Measurements from ENCODE around the gene YES1.
A peak's percentile ranks its signal among the peaks of the same experiment; 100 is the strongest.

YES1 gene

DNA sequence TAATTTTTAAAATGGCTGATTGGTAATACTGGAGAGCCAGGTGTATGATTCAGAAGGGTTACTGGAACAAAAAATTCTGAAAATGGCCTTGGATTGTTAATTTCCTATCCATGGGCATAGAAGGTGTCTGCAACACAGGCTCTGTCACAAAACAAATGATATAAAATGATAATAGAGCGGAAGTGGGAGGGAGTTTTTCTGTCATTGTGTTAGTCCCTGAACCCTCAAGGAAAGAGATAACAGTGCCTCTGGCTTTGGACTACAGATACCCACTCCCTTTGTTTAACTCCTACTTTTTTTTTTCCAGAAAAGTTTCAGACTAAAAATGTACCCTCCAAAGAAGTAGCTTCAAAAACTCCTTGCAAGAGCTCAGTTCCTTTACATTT, 28.0 kb upstream of the YES1 start:
- Histone ChIP-seq H3K36me3 (replicated peaks; ENCODE audit: insufficient read depth, low read length) (no peaks in the 10 kb centered on the region), H3K4me2 (ENCODE audit: low read depth, low read length) (no peak overlapping the region), H3K27me3 (replicated peaks; ENCODE audit: insufficient read depth, low read length) (no peaks in the 10 kb centered on the region), H3K4me1 (ENCODE audit: low read length) (no peaks in the 10 kb centered on the region), H3K9ac (ENCODE audit: low read length) (no peak overlapping the region), H2AFZ (ENCODE audit: low read length) (no peak overlapping the region), H3K79me2 (ENCODE audit: low read length) (no peaks in the 10 kb centered on the region), H3K4me3 (ENCODE audit: low read length) (no peak overlapping the region), H3K27ac (ENCODE audit: low read length) (no peak overlapping the region), H3K9me3 (replicated peaks; ENCODE audit: insufficient read depth, low read length) (no peaks in the 10 kb centered on the region), H3F3A (ENCODE audit: insufficient read depth, low read length) (no peaks in the 10 kb centered on the region), H3K9me2 (replicated peaks; ENCODE audit: insufficient read depth, low read length) (no peaks in the 10 kb centered on the region), H4K20me1 (ENCODE audit: insufficient read depth, low read length) (no peaks in the 10 kb centered on the region)
- DNase-seq: no peak
- TF ChIP-seq, protein P1, sequence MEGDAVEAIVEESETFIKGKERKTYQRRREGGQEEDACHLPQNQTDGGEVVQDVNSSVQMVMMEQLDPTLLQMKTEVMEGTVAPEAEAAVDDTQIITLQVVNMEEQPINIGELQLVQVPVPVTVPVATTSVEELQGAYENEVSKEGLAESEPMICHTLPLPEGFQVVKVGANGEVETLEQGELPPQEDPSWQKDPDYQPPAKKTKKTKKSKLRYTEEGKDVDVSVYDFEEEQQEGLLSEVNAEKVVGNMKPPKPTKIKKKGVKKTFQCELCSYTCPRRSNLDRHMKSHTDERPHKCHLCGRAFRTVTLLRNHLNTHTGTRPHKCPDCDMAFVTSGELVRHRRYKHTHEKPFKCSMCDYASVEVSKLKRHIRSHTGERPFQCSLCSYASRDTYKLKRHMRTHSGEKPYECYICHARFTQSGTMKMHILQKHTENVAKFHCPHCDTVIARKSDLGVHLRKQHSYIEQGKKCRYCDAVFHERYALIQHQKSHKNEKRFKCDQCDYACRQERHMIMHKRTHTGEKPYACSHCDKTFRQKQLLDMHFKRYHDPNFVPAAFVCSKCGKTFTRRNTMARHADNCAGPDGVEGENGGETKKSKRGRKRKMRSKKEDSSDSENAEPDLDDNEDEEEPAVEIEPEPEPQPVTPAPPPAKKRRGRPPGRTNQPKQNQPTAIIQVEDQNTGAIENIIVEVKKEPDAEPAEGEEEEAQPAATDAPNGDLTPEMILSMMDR (IDR thresholded peaks at IDR 0.05; ENCODE audit: low read length): no peak
- TF ChIP-seq EZH2 (optimal IDR thresholded peaks at IDR 0.05; ENCODE audit: low read depth, low read length): no peak
- no peak for TF ChIP-seq EZH2phosphoT487 (IDR thresholded peaks at IDR 0.05; ENCODE audit: low read length)

DNA sequence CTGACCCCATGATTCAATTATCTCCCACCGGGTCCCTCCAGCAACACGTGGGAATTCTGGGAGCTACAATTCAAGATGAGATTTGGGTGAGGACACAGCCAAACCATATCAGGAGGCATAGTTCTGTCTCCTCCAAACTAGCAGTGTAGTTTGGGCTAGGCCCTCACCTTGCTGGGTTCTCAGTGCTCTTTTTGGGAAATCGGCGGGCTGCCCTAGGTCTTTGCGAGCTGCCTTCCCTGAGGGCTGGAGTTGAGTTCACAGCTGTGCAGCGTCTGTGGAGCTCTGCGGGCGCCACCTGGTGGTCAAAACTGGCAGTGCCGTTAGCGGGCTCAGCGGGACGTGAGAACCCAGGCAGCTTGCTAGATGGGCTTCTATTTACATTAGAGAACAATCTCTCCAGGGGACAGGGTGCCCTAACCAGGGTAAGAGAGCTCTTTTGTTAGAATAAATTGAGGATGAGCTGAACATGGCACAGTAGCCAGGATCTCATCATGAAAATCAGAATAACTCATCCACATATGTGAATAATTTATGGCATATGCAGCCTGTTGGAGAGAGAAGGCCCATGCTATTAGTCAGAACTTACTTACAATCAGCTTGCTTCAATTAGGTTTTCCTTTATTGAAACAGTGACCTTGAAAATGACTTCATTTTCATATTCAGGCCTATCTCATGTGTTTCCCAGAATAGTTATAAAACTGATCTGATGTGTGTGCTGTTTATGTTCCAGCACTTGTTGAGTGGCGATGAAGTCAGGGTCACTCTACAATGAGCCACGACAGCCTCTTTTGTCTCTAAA, 27.4 kb upstream of the YES1 start:
- Histone ChIP-seq H3K9me2 (replicated peaks; ENCODE audit: insufficient read depth, low read length) (no peaks in the 10 kb centered on the region), H3K79me2 (ENCODE audit: low read length) (no peaks in the 10 kb centered on the region), H3K9ac (ENCODE audit: low read length) (no peak overlapping the region), H3K4me2 (ENCODE audit: low read depth, low read length) (peak overlapping the region; percentile 24; the same call in 1 of the 2 replicates), H3K4me3 (ENCODE audit: low read length) (no peak overlapping the region), H3K36me3 (replicated peaks; ENCODE audit: insufficient read depth, low read length) (no peaks in the 10 kb centered on the region), H3K27me3 (replicated peaks; ENCODE audit: insufficient read depth, low read length) (no peaks in the 10 kb centered on the region), H3K9me3 (replicated peaks; ENCODE audit: insufficient read depth, low read length) (no peaks in the 10 kb centered on the region), H4K20me1 (ENCODE audit: insufficient read depth, low read length) (no peaks in the 10 kb centered on the region), H3K27ac (ENCODE audit: low read length) (no peak overlapping the region), H3K4me1 (ENCODE audit: low read length) (no peaks in the 10 kb centered on the region), H2AFZ (ENCODE audit: low read length) (peak overlapping the region; percentile 46; the same call in 1 of the 2 replicates), H3F3A (ENCODE audit: insufficient read depth, low read length) (no peaks in the 10 kb centered on the region)
- TF ChIP-seq, protein P1 (IDR thresholded peaks at IDR 0.05; ENCODE audit: low read length): peak; percentile 97
- TF ChIP-seq EZH2phosphoT487 (IDR thresholded peaks at IDR 0.05; ENCODE audit: low read length): no peak
- peak; percentile 89 for DNase-seq

DNA sequence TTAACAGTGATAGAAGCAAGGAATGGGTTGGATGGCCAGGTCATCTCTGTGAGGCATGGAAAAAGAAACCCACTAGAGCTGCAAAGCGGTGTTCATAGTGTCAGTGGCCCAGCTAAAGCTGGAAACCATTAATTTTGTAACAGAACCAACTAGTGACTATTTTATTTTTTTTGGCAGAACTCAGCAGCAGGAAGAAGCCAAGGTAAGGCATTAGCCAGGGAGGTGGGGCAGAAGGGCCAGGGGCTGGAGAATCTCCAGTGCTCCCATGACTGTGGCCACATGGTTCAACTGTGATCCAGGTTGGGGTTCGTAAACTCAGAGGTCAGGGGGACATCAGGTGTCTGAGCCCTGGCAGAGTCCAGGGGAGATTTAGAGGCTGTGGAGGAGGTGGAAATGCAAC, 25.9 kb upstream of the YES1 start:
- H3K9ac ChIP-seq (ENCODE audit: low read length): no peak overlapping the region
- H3K79me2 ChIP-seq (ENCODE audit: low read length): no peaks in the 10 kb centered on the region
- H2AFZ ChIP-seq (ENCODE audit: low read length): no peak overlapping the region
- H3K9me3 ChIP-seq (replicated peaks; ENCODE audit: insufficient read depth, low read length): no peaks in the 10 kb centered on the region
- H4K20me1 ChIP-seq (ENCODE audit: insufficient read depth, low read length): no peaks in the 10 kb centered on the region
- TF ChIP-seq EZH2 (optimal IDR thresholded peaks at IDR 0.05; ENCODE audit: low read depth, low read length) (no peak), EZH2phosphoT487 (IDR thresholded peaks at IDR 0.05; ENCODE audit: low read length) (no peak)
- TF ChIP-seq, protein P1 (IDR thresholded peaks at IDR 0.05; ENCODE audit: low read length): no peak
- no peak overlapping the region for H3K4me2 ChIP-seq (ENCODE audit: low read depth, low read length)
- H3K36me3 ChIP-seq (replicated peaks; ENCODE audit: insufficient read depth, low read length): no peaks in the 10 kb centered on the region
- H3K4me1 ChIP-seq (ENCODE audit: low read length): no peaks in the 10 kb centered on the region
- H3K27me3 ChIP-seq (replicated peaks; ENCODE audit: insufficient read depth, low read length): no peaks in the 10 kb centered on the region
- DNase-seq: no peak
- H3K4me3 ChIP-seq (ENCODE audit: low read length): no peak overlapping the region
- no peaks in the 10 kb centered on the region for H3K9me2 ChIP-seq (replicated peaks; ENCODE audit: insufficient read depth, low read length)
- no peak overlapping the region for H3K27ac ChIP-seq (ENCODE audit: low read length)
- H3F3A ChIP-seq (ENCODE audit: insufficient read depth, low read length): no peaks in the 10 kb centered on the region

Data from MM.1S (cell line).